HUES48 (cell line): Measurements from ENCODE around the gene STK17A.

Experiments
- H3K27ac ChIP-seq: one replicate; pipeline ENCODE4 v1.7.0; 2013; ENCODE audit warnings: low read depth, low read length, inconsistent platforms
- H3K27me3 ChIP-seq: 2 replicates; pipeline ENCODE4 v1.6.1; 2013; ENCODE audit warnings: mild to moderate bottlenecking, low read length; ENCODE audit not compliant: control insufficient read depth, insufficient read depth
- H3K36me3 ChIP-seq: 2 replicates; pipeline ENCODE4 v1.6.1; 2013; ENCODE audit warnings: low read length; ENCODE audit not compliant: control insufficient read depth, insufficient read depth
- H3K4me1 ChIP-seq: 2 replicates; pipeline ENCODE4 v1.6.1; 2013; ENCODE audit warnings: mild to moderate bottlenecking, low read length; ENCODE audit not compliant: control insufficient read depth, insufficient read depth
- H3K4me3 ChIP-seq: 2 replicates; pipeline ENCODE4 v1.5.1; 2013; ENCODE audit warnings: mild to moderate bottlenecking, low read depth, low read length
- H3K9ac ChIP-seq: 2 replicates; pipeline ENCODE4 v1.6.1; 2013; ENCODE audit warnings: mild to moderate bottlenecking, low read depth, low read length, moderate library complexity
- H3K9me3 ChIP-seq: 2 replicates; pipeline ENCODE4 v1.6.1; 2013; ENCODE audit warnings: low read length; ENCODE audit not compliant: control insufficient read depth, insufficient read depth

Gene STK17A

GRCh38 chr7:43634384-43634783 lies 51.5 kb downstream of the STK17A start:
- H3K4me1 ChIP-seq, result no peaks in the 10 kb centered on the region
- no peaks in the 10 kb centered on the region for H3K27me3 ChIP-seq

GRCh38 chr7:43636093-43636492 lies 53.2 kb downstream of the STK17A start:
- Histone ChIP-seq H3K9ac (no peak overlapping the region), H3K4me1 (no peaks in the 10 kb centered on the region), H3K27ac (no peak overlapping the region), H3K4me3 (no peak overlapping the region), H3K9me3 (no peaks in the 10 kb centered on the region), H3K36me3 (peaks cover 95% of the 10 kb centered on the region), H3K27me3 (no peaks in the 10 kb centered on the region)

More at GRCh38 chr7:43634384-43634783, 51.5 kb downstream of the STK17A start:
- Histone ChIP-seq H3K27ac (no peak overlapping the region), H3K4me3 (no peak overlapping the region), H3K36me3 (peaks cover 85% of the 10 kb centered on the region), H3K9me3 (no peaks in the 10 kb centered on the region), H3K9ac (no peak overlapping the region)

GRCh38 chr7:43637114-43637806 lies 54.4 kb downstream of the STK17A start:
- no peaks in the 10 kb centered on the region for H3K9me3 ChIP-seq
- H3K4me1 ChIP-seq, result no peaks in the 10 kb centered on the region
- H3K36me3 ChIP-seq, result peaks cover 88% of the 10 kb centered on the region
- H3K4me3 ChIP-seq, result no peak overlapping the region
- no peaks in the 10 kb centered on the region for H3K27me3 ChIP-seq
- no peak overlapping the region for H3K9ac ChIP-seq
- H3K27ac ChIP-seq, result no peak overlapping the region

GRCh38 chr7:43639858-43640491 lies 57.1 kb downstream of the STK17A start:
- no peaks in the 10 kb centered on the region for H3K9me3 ChIP-seq
- H3K4me1 ChIP-seq, result no peaks in the 10 kb centered on the region
- peaks cover 80% of the 10 kb centered on the region for H3K36me3 ChIP-seq
- peak overlapping the region; percentile 46 for H3K27ac ChIP-seq
- H3K4me3 ChIP-seq, result no peak overlapping the region
- H3K27me3 ChIP-seq, result no peaks in the 10 kb centered on the region
- no peak overlapping the region for H3K9ac ChIP-seq

GRCh38 chr7:43640679-43641078 lies 57.8 kb downstream of the STK17A start:
- H3K27ac ChIP-seq, result peak overlapping the region; percentile 43
- H3K9me3 ChIP-seq, result no peaks in the 10 kb centered on the region
- H3K36me3 ChIP-seq, result peaks cover 81% of the 10 kb centered on the region
- H3K27me3 ChIP-seq, result no peaks in the 10 kb centered on the region
- no peak overlapping the region for H3K4me3 ChIP-seq
- H3K4me1 ChIP-seq, result no peaks in the 10 kb centered on the region
- no peak overlapping the region for H3K9ac ChIP-seq

GRCh38 chr7:43642897-43643630 lies 60.2 kb downstream of the STK17A start:
- H3K36me3 ChIP-seq, result peaks cover 71% of the 10 kb centered on the region
- no peak overlapping the region for H3K27ac ChIP-seq
- no peaks in the 10 kb centered on the region for H3K9me3 ChIP-seq
- no peak overlapping the region for H3K9ac ChIP-seq
- H3K4me1 ChIP-seq, result peaks cover 20% of the 10 kb centered on the region
- no peaks in the 10 kb centered on the region for H3K27me3 ChIP-seq
- H3K4me3 ChIP-seq, result no peak overlapping the region

DNA sequence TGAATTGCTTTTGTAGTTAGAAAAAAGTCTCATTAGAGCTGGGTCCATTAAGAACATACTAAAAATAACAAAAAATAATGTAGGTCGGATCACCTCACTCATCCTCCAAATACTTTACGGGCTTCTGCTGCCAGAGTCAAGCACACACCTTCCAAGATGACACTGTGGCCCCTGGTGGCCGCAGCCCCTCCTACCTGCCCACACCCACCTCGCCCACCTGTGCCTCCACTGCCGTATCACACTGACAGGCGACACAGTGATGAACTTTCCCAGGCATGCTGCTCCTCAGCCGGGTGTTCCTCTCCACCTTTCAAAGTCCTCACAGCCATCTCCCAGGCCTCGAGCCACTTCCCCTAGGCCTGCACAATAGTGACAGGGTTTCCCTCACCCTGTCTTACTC lies 60.9 kb downstream of the STK17A start:
- no peaks in the 10 kb centered on the region for H3K9me3 ChIP-seq
- peaks cover 28% of the 10 kb centered on the region for H3K4me1 ChIP-seq
- H3K36me3 ChIP-seq, result peaks cover 66% of the 10 kb centered on the region
- H3K27ac ChIP-seq, result no peak overlapping the region
- H3K27me3 ChIP-seq, result no peaks in the 10 kb centered on the region
- H3K9ac ChIP-seq, result no peak overlapping the region
- no peak overlapping the region for H3K4me3 ChIP-seq

DNA sequence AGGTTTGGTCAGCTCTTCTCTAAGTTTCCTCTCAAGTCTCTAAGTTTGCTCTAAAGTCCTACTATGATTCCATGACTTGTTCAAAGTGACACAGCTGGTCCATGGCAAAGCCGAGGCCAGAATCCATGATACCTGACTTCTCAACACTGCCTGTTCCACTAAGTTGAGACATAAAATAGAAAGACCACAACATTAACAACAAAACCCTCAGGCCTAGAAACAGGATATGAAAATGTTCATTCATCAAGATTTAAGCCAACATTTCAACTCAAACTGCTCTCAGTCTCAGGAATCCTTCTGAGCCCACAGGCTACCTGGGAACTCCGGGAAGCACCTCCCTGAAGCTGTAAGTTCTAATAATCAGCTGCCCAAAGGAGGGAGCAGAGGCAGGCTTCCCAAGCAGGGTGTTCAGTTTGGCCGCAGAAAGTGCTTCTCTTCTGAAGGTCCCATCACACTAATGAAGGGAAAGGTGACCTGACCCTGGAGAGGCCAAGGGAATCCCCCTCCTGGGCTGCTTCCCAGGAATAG lies 62.9 kb downstream of the STK17A start:
- H3K9me3 ChIP-seq, result no peaks in the 10 kb centered on the region
- no peak overlapping the region for H3K4me3 ChIP-seq
- H3K27ac ChIP-seq, result no peak overlapping the region
- H3K27me3 ChIP-seq, result no peaks in the 10 kb centered on the region
- H3K36me3 ChIP-seq, result peaks cover 57% of the 10 kb centered on the region
- H3K4me1 ChIP-seq, result peaks cover 38% of the 10 kb centered on the region
- H3K9ac ChIP-seq, result no peak overlapping the region

DNA sequence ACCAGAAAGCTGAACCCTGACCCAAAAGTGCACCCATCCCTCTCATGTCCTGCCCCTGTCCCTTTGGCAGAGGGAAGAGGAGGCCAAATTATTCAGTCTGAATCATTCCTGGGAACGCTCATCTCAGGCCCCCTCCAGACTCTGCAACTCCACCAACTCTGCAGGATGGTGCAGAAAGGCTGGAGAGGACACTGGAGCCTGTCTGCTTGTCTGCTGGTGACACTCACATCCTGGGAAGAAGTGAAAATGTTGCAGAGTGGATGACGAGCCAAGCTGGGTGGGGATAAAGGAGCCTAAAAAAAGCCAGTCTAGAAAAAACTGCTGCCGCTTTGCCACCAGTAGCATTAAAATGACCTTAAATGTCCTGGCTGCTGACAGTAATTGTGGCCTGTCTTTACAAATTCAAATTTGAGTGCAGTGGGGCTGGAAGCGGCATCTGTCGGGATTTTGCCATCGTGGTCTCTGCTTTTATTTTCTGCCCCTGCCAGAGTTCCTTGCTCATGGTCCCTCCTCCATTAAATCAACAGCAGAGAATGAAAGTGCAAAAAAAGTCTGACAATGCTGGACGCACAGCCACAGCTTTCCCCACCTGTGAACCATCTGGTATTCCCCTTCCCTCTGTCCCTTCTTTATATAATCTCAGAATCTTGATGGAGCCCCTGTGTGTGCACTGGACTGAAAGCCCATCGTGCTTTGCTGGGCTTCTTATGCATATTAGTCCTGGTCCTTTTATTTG lies 63.9 kb downstream of the STK17A start:
- Histone ChIP-seq H3K27me3 (no peaks in the 10 kb centered on the region), H3K9me3 (no peaks in the 10 kb centered on the region), H3K27ac (peak overlapping the region; percentile 79), H3K36me3 (peaks cover 51% of the 10 kb centered on the region), H3K4me3 (no peak overlapping the region; the same call in 1 of the 2 replicates), H3K9ac (no peak overlapping the region; the same call in 1 of the 2 replicates), H3K4me1 (peaks cover 45% of the 10 kb centered on the region)

- H3K9me3 ChIP-seq, result no peaks in the 10 kb centered on the region
- peaks cover 51% of the 10 kb centered on the region for H3K36me3 ChIP-seq
- H3K9ac ChIP-seq, result no peak overlapping the region; the same call in 1 of the 2 replicates
- peaks cover 45% of the 10 kb centered on the region for H3K4me1 ChIP-seq
- no peaks in the 10 kb centered on the region for H3K27me3 ChIP-seq
- peak overlapping the region; percentile 79 for H3K27ac ChIP-seq
- H3K4me3 ChIP-seq, result no peak overlapping the region; the same call in 1 of the 2 replicates
These were observed 64.4 kb downstream of the STK17A start for GRCh38 chr7:43647339-43647672.
